G401.6 (cell line): ENCODE measurements around the gene SLC9A5.

Experiments
- FAIRE-seq: peaks from 2 replicates; lab custom pipeline; 2012; peaks lifted over from hg19 to GRCh38; lab: Jason Lieb, UNC

The SLC9A5 gene

GRCh38 chr16:67248401-67249177 is at the start of gene SLC9A5:
SLC9A5 (plus strand) TSS chr16:67248979; CDS start chr16:67249015, 36 bp downstream.
- no peak for FAIRE-seq

- no peak for FAIRE-seq
These were observed 49.6 kb upstream of the SLC9A5 start, which contains the start of gene ELMO3 for GRCh38 chr16:67199011-67199807. ELMO3 (plus strand) TSS chr16:67199131; CDS start chr16:67199327, 196 bp downstream.

GRCh38 chr16:67199808-67200198 is 49.0 kb upstream of the SLC9A5 start:
- FAIRE-seq, result no peak

GRCh38 chr16:67200491-67200890 is 48.3 kb upstream of the SLC9A5 start:
- no peak for FAIRE-seq

GRCh38 chr16:67201411-67202345 is 47.1 kb upstream of the SLC9A5 start:
- FAIRE-seq, result no peak

GRCh38 chr16:67202426-67202825 is 46.4 kb upstream of the SLC9A5 start:
- no peak for FAIRE-seq

GRCh38 chr16:67202956-67203493 is 45.8 kb upstream of the SLC9A5 start:
- FAIRE-seq, result no peak

- no peak for FAIRE-seq
These were observed 44.7 kb upstream of the SLC9A5 start for GRCh38 chr16:67204076-67204475.

- FAIRE-seq, result no peak
These were observed 42.5 kb upstream of the SLC9A5 start for GRCh38 chr16:67206129-67206837.

- FAIRE-seq, result no peak
These were observed 41.9 kb upstream of the SLC9A5 start for GRCh38 chr16:67206838-67207248.

GRCh38 chr16:67207249-67208091 is 41.3 kb upstream of the SLC9A5 start:
- FAIRE-seq, result no peak

GRCh38 chr16:67208154-67208896 is 40.5 kb upstream of the SLC9A5 start:
- no peak for FAIRE-seq

- FAIRE-seq, result no peak
These were observed 39.2 kb upstream of the SLC9A5 start for GRCh38 chr16:67209565-67209964.

GRCh38 chr16:67210069-67210937 is 38.5 kb upstream of the SLC9A5 start:
- FAIRE-seq, result no peak

GRCh38 chr16:67211674-67212073 is 37.1 kb upstream of the SLC9A5 start:
- FAIRE-seq, result no peak

- no peak for FAIRE-seq
These were observed 36.0 kb upstream of the SLC9A5 start for GRCh38 chr16:67212766-67213165.

- no peak for FAIRE-seq
These were observed 35.4 kb upstream of the SLC9A5 start for GRCh38 chr16:67213197-67214019.

- no peak for FAIRE-seq
These were observed 33.1 kb upstream of the SLC9A5 start for GRCh38 chr16:67215706-67216105.
